ENCODE data around the gene TPO.

- TF ChIP-seq CTCF (IDR thresholded peaks at IDR 0.05) (no peak), POLR2AphosphoS5 (IDR thresholded peaks at IDR 0.05) (no peak)
Measured at GRCh38 chr2:1559589-1560175, 146.4 kb downstream of the TPO start.
